Hepatocyte (in vitro differentiated cells): ENCODE results near the gene SEPTIN8. TPM values are rescaled to one million over a fixed set of nuclear protein-coding genes. Genes with fewer than 3 reads are reported as not detected.

Experiments used
- DNase-seq: peaks from one replicate; pipeline ENCODE4 v3.0.0-alpha.2; 2016; ENCODE audit warnings: low spot score
- H2AFZ ChIP-seq: fragments of 200-600 bp; sonication (generic); 2 replicates; pipeline ENCODE4 v1.6.0; 2016; ENCODE audit warnings: antibody characterized with exemption, mild to moderate bottlenecking
- H3K27ac ChIP-seq: fragments of 200-600 bp; sonication (generic); 2 replicates; pipeline ENCODE4 v1.5.1; 2016; ENCODE audit warnings: mild to moderate bottlenecking
- H3K27me3 ChIP-seq: fragments of 200-600 bp; sonication (generic); 2 replicates; pipeline ENCODE4 v1.6.1; 2016
- H3K36me3 ChIP-seq: fragments of 200-600 bp; sonication (generic); replicated peaks from 2 replicates; pipeline ENCODE4 v1.5.1; 2016; ENCODE audit warnings: low read depth; ENCODE audit not compliant: insufficient read depth
- H3K4me1 ChIP-seq: fragments of 200-600 bp; sonication (generic); 2 replicates; pipeline ENCODE4 v1.5.1; 2016; ENCODE audit warnings: mild to moderate bottlenecking, moderate library complexity; ENCODE audit not compliant: insufficient read depth
- H3K4me2 ChIP-seq: fragments of 200-600 bp; sonication (generic); 2 replicates; pipeline ENCODE4 v1.6.0; 2016
- H3K4me3 ChIP-seq: fragments of 200-600 bp; sonication (generic); 2 replicates; pipeline ENCODE4 v1.5.1; 2016; ENCODE audit warnings: mild to moderate bottlenecking
- H3K79me2 ChIP-seq: fragments of 200-600 bp; sonication (generic); 2 replicates; pipeline ENCODE4 v1.6.0; 2017; ENCODE audit warnings: mild to moderate bottlenecking
- H3K9me2 ChIP-seq: fragments of 200-600 bp; sonication (generic); replicated peaks from 2 replicates; pipeline ENCODE4 v1.6.0; 2017; ENCODE audit warnings: mild to moderate bottlenecking; ENCODE audit not compliant: insufficient read depth
- H3K9me3 ChIP-seq: fragments of 200-600 bp; sonication (generic); 2 replicates; pipeline ENCODE4 v1.5.1; 2016; ENCODE audit warnings: low read depth, mild to moderate bottlenecking
- H4K20me1 ChIP-seq: fragments of 200-600 bp; sonication (generic); 2 replicates; pipeline ENCODE4 v1.6.0; 2016; ENCODE audit warnings: mild to moderate bottlenecking; ENCODE audit not compliant: insufficient read depth, poor library complexity, severe bottlenecking
- EZH2 ChIP-seq: fragments of 200-600 bp; sonication (generic); IDR thresholded peaks from 2 replicates; pipeline ENCODE4 v1.6.1; 2016; ENCODE audit warnings: antibody characterized with exemption, mild to moderate bottlenecking, borderline replicate concordance
- EZH2phosphoT487 ChIP-seq: fragments of 200-600 bp; sonication (generic); IDR thresholded peaks from one replicate; pipeline ENCODE4 v1.6.1; 2018; ENCODE audit warnings: antibody characterized with exemption, mild to moderate bottlenecking, low read depth, moderate library complexity; ENCODE audit not compliant: unreplicated experiment, severe bottlenecking
- WGBS: methylation state at CpG from one replicate; pipeline ENCODE4 v1.1.6; 2016; ENCODE audit warnings: low lambda C conversion rate; ENCODE audit errors: missing lambda C conversion rate; 5-methylcytosine and 5-hydroxymethylcytosine counted together
- polyA plus RNA-seq: library from polyadenylated mRNA; unstranded; fragments of >200 nt; fragmentation: Nextera tagmentation; extraction: Ambion mirVana; gene quantifications from 2 replicates; pipeline ENCODE4 v1.2.1, GENCODE V29; 2016
- total RNA-seq: library from RNA; depleted of rRNA; stranded (reverse); fragments of >200 nt; gene quantifications from 2 replicates; pipeline ENCODE4 v1.2.3, GENCODE V29; 2014
- TF ChIP-seq, protein P1 (sequence below): fragments of 200-600 bp; sonication (generic); IDR thresholded peaks from 2 replicates; pipeline ENCODE4 v1.5.1; 2016; ENCODE audit warnings: antibody characterized with exemption, mild to moderate bottlenecking; ENCODE audit not compliant: poor library complexity

The SEPTIN8 gene
- total and polyA plus RNA-seq, 2 experiments from 2014 or later, result 18.7 to 41.9 TPM

DNA sequence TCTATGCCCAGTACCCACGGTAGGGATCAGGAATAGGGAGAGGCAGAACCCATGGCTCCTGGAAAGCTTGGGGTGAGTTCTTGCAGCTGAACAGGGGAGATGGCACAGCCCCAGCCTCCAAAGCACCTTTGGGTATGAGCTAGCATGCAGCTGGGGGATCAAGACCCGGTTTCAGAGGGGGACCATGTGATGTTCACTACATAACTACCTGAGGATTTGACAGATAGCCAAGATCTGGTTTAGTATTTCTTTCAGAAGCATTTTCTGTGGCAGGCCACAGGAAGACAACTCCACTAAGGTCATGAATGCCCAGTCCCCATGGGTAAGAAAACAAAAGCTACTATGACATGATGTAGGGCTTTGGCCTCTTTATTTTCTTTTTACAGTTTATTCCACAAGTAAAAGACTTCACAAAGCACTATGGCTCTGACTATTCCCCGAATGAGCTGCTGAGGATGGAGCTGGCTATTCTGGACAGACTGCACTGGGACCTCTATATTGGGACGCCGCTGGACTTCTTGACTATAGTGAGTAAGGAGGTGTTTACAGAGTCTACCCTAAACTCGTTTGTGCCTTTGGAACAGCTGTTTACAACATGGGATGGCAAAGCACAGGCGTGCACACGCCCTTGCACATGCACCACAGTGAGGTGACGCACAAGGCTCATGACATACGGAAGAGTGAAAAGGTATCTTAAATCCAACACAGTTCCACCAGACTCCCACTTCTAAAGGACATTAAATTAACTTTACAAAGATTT is 26.4 kb downstream of the SEPTIN8 start:
- H3K4me3 ChIP-seq, result no peak overlapping the region
- no peak for TF ChIP-seq EZH2
- TF ChIP-seq, protein P1, sequence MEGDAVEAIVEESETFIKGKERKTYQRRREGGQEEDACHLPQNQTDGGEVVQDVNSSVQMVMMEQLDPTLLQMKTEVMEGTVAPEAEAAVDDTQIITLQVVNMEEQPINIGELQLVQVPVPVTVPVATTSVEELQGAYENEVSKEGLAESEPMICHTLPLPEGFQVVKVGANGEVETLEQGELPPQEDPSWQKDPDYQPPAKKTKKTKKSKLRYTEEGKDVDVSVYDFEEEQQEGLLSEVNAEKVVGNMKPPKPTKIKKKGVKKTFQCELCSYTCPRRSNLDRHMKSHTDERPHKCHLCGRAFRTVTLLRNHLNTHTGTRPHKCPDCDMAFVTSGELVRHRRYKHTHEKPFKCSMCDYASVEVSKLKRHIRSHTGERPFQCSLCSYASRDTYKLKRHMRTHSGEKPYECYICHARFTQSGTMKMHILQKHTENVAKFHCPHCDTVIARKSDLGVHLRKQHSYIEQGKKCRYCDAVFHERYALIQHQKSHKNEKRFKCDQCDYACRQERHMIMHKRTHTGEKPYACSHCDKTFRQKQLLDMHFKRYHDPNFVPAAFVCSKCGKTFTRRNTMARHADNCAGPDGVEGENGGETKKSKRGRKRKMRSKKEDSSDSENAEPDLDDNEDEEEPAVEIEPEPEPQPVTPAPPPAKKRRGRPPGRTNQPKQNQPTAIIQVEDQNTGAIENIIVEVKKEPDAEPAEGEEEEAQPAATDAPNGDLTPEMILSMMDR, result no peak
- TF ChIP-seq EZH2phosphoT487, result no peak
- H4K20me1 ChIP-seq, result no peaks in the 10 kb centered on the region
- H3K27ac ChIP-seq, result no peak overlapping the region
- H3K79me2 ChIP-seq, result no peaks in the 10 kb centered on the region
- no peak overlapping the region for H3K4me2 ChIP-seq
- no peaks in the 10 kb centered on the region for H3K36me3 ChIP-seq
- no peaks in the 10 kb centered on the region for H3K9me2 ChIP-seq
- H2AFZ ChIP-seq, result no peak overlapping the region
- H3K4me1 ChIP-seq, result peaks cover 4% of the 10 kb centered on the region
- 85% methylated on average over 10 of the region's 10 CpGs for WGBS
- H3K9me3 ChIP-seq, result no peaks in the 10 kb centered on the region
- H3K27me3 ChIP-seq, result peaks cover 23% of the 10 kb centered on the region
- no peak for DNase-seq

DNA sequence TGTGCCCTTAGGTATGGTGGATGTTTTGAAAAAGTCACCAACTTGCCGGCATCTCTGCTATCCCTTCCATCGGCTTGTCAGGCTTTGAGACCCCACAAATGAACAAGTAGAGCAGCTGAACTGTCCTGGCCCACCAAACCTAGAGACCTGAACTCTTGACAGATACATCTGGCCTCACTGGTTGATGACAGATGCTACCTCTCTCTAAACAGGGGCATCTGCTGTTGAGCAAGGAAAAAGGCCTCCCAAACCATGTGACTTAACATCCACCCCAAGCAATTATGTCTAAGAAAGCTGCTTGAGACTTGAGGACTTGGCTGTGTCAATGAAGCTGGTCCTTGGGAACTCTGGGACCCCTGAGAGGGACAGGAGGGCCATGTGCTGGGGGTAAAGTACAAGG is 27.5 kb downstream of the SEPTIN8 start:
- Histone ChIP-seq H3K79me2 (no peaks in the 10 kb centered on the region), H3K27me3 (peaks cover 32% of the 10 kb centered on the region), H3K4me2 (no peak overlapping the region), H3K9me2 (no peaks in the 10 kb centered on the region), H2AFZ (no peak overlapping the region), H3K9me3 (no peaks in the 10 kb centered on the region), H3K27ac (no peak overlapping the region), H3K36me3 (no peaks in the 10 kb centered on the region), H3K4me1 (peaks cover 4% of the 10 kb centered on the region), H3K4me3 (no peak overlapping the region), H4K20me1 (no peaks in the 10 kb centered on the region)
- no peak for TF ChIP-seq EZH2
- TF ChIP-seq, protein P1, result no peak
- TF ChIP-seq EZH2phosphoT487, result no peak
- DNase-seq, result no peak
- whole genome bisulfite sequencing, result 95% methylated on average over 2 of the region's 2 CpGs

DNA sequence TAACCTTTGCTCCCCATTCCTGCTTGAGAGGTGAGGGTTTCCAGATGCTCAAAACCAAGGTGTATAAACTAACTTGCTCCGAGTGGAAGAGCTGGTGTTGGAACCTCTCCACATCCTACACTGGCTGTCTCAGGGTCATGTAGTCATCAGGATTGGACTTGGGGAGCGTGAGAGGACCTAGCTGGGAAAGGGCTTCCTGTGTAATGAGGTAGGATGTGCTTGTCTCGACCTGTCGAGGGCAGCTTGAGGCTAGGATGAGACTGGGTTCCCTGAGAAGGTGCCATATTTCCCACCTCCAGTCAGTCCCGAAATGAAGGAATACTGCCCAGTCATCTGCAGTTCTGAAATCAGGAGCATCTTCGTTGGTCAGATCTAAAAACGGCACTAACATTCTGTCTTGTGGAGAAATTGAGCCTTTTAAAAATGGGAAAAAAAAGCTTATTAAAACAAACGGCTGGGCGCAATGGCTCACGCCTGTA is 28.5 kb downstream of the SEPTIN8 start:
- Histone ChIP-seq H2AFZ (no peak overlapping the region), H3K4me2 (no peak overlapping the region), H4K20me1 (no peaks in the 10 kb centered on the region)

More for the DNA sequence above, 28.5 kb downstream of the SEPTIN8 start:
- WGBS, result 85% methylated on average over 10 of the region's 10 CpGs
- DNase-seq, result no peak
- H3K4me1 ChIP-seq, result peaks cover 4% of the 10 kb centered on the region
- H3K9me2 ChIP-seq, result no peaks in the 10 kb centered on the region
- TF ChIP-seq, protein P1, result no peak
- TF ChIP-seq EZH2 (no peak), EZH2phosphoT487 (no peak)
- H3K27me3 ChIP-seq, result peaks cover 32% of the 10 kb centered on the region
- no peak overlapping the region for H3K4me3 ChIP-seq
- no peak overlapping the region for H3K27ac ChIP-seq
- no peaks in the 10 kb centered on the region for H3K9me3 ChIP-seq
- H3K79me2 ChIP-seq, result no peaks in the 10 kb centered on the region
- H3K36me3 ChIP-seq, result no peaks in the 10 kb centered on the region
